GM18520 (cell line): Measurements from ENCODE around the gene GALNT16.

Experiments used
- ATAC-seq: cut with Tn5 transposase; IDR thresholded peaks from one replicate; pipeline ENCODE4 v1.9.1; 2021; ENCODE audit not compliant: unreplicated experiment

The GALNT16 gene

GRCh38 chr14:69398818-69399210, 138.9 kb downstream of the GALNT16 start:
- ATAC-seq, result no peak

DNA sequence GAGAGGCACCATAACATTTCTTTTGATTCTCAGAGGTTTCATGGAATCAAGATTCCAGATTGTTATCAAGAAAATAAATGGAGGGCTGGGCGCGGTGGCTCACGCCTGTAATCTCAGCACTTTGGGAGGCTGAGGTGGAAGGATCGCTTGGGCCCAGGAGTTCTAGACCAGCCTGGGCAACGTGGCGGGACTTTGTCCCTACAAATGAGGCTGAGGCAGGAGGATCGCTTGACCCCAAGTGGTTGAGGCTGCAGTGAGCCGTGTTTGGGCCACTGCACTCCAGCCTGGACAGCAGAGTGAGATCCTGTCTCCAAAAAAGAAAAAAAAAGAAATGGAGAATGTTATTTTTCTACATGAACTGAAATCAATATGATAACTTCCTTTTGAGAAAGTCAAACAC, 139.8 kb downstream of the GALNT16 start:
- no peak for ATAC-seq

- ATAC-seq, result no peak
These were observed 140.2 kb downstream of the GALNT16 start for GRCh38 chr14:69400154-69400553.

DNA sequence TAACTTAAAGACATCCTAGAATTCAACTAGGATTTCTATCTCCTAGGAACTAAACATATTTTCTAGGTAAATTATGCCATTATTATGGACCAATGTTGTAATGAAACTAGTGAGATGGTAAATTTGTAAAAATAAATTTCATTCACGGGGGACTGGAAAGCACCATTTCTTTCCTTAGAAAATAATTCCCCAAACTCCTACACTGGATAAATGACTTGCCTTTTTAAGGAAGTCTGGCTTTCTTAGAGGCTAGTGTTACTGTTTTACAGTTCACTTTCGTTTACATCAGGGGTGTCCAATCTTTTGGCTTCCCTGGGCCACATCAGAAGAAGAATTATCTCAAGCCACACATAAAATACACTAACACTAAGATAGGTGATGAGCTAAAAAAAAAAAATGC, 141.9 kb downstream of the GALNT16 start:
- ATAC-seq, result no peak

- ATAC-seq, result no peak
These were observed 144.5 kb downstream of the GALNT16 start for GRCh38 chr14:69404478-69404877.

DNA sequence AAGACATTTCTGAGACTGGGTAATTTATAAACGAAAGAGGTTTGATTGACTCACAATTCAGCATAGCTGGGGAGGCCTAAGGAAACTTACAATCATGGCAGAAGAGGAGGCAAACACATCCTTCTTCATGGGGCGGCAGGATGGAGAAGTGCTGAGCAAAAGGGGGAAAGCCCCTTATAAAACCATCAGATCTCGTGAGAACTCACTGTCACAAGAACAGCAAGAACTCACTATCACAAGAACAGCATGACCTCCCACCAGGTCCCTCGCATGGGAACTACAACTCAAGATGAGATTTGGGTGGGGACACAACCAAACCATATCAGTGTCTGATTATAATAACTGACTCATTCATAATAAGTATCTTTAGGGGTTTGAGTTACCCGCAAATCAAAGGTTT, 144.9 kb downstream of the GALNT16 start:
- ATAC-seq, result no peak

- no peak for ATAC-seq
These were observed 145.8 kb downstream of the GALNT16 start for GRCh38 chr14:69405762-69406161.
